Measurements from ENCODE around the gene CMTM4. TPM values are rescaled to one million over a fixed set of nuclear protein-coding genes. Genes with fewer than 3 reads are reported as not detected.
A peak's percentile ranks its signal among the peaks of the same experiment; 100 is the strongest.

CMTM4 gene
- polyA plus RNA-seq, 1 donor (not counting 4 experiments of a cell fraction or from before 2014, with no cell fraction given): 23.1 TPM

DNA sequence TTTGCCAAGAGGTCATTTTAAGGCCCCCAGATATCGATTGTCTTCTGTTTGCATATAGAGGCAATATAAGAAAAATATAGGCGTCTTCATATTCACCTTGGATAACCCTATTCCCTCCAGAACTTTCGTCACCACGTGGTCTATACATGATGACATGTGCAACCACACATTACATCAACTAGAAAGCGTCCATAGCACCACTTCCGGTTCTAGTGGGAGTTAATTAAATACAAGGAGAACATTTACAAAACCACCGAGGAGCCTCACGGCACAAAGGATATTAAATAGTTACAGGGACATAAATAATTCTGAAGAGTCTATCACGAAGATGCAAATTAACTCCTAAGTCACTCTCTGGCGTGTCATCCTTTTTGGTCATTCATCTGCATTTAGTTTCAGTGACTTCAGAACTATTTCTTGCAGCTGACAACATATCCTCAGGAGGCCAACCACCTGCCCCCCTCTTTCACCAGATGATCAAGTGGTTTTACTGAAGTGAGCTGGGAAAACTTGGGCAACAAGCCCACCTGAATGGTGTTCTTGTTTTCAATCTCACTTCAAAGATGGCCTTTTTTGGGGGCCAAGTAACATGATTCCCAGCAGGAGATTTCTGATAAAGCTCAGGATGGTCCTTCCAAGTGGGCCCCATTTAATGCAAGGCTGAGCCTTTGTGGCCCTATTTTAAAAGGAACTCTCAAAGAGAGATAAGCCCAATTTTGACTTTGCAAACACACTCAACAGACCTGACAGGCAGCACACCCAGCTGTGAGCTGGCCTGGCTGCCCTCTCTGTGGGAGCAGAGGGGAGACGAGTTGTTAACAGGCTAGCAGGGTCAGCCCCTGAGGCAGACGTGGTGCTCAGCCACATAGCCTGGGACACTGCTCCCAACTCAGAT lies 76.8 kb downstream of the CMTM4 start:
- Histone ChIP-seq H3K9me3 (ENCODE audit: control insufficient read depth, low read depth, low read length) (no peaks in the 10 kb centered on the region), H3K27me3 (ENCODE audit: control insufficient read depth, extremely low read depth, insufficient read depth, low read length) (no peaks in the 10 kb centered on the region), H3K9ac (ENCODE audit: control insufficient read depth, extremely low read depth, insufficient read depth, low read length) (no peak overlapping the region), H3K27ac (ENCODE audit: control insufficient read depth, insufficient read depth, low read length) (no peak overlapping the region), H3K36me3 (ENCODE audit: control insufficient read depth in 2 of 2, extremely low read depth in 1 of 2, insufficient read depth in 2 of 2, low read length in 2 of 2) (peaks cover 3 to 13% of the 10 kb centered on the region in 2 experiments), H3K4me1 (ENCODE audit: control insufficient read depth, extremely low read depth, insufficient read depth, low read length) (peaks cover 24% of the 10 kb centered on the region), H3K79me2 (ENCODE audit: control insufficient read depth, insufficient read depth, low read length) (no peaks in the 10 kb centered on the region), H4K20me1 (ENCODE audit: control insufficient read depth, extremely low read depth, insufficient read depth, low read length) (no peaks in the 10 kb centered on the region), H3K4me2 (ENCODE audit: control insufficient read depth, extremely low read depth, insufficient read depth, low read depth, low read length) (no peak overlapping the region), H2AFZ (ENCODE audit: control insufficient read depth, low read length) (no peak overlapping the region), H3K9me1 (ENCODE audit: control insufficient read depth, extremely low read depth, insufficient read depth, low read length) (no peaks in the 10 kb centered on the region), H3K4me3 (ENCODE audit: control insufficient read depth in 2 of 3, extremely low read depth in 1 of 3, insufficient read depth in 2 of 3, low read depth in 1 of 3, low read length in 3 of 3) (no peak overlapping the region)
- DNase-seq (ENCODE audit: low read depth, low spot score) (no peak), FAIRE-seq (no peak)
- dilution Hi-C loops (cut with MboI; ENCODE audit: extremely low pct_ligation_motif_present, low sequenced_read_pairs): no loop called here
- TF ChIP-seq EZH2 (IDR thresholded peaks at IDR 0.05; ENCODE audit: low read length) (no peak), CTCF (optimal IDR thresholded peaks at IDR 0.05 in 1 of 3, IDR thresholded peaks at IDR 0.05 in 1 of 3, conservative IDR thresholded peaks at IDR 0.05 in 1 of 3; ENCODE audit: extremely low read depth in 1 of 3, insufficient read depth in 2 of 3, low read length in 3 of 3) (no peak)

- Histone ChIP-seq H3K27ac (ENCODE audit: control insufficient read depth, insufficient read depth, low read length) (peak overlapping the region; percentile 56), H3K9me1 (ENCODE audit: control insufficient read depth, extremely low read depth, insufficient read depth, low read length) (no peaks in the 10 kb centered on the region), H3K9ac (ENCODE audit: control insufficient read depth, extremely low read depth, insufficient read depth, low read length) (peak overlapping the region; percentile 35), H4K20me1 (ENCODE audit: control insufficient read depth, extremely low read depth, insufficient read depth, low read length) (no peaks in the 10 kb centered on the region), H3K9me3 (ENCODE audit: control insufficient read depth, low read depth, low read length) (no peaks in the 10 kb centered on the region), H3K27me3 (ENCODE audit: control insufficient read depth, extremely low read depth, insufficient read depth, low read length) (no peaks in the 10 kb centered on the region), H2AFZ (ENCODE audit: control insufficient read depth, low read length) (no peak overlapping the region), H3K4me1 (ENCODE audit: control insufficient read depth, extremely low read depth, insufficient read depth, low read length) (peaks cover 24% of the 10 kb centered on the region), H3K4me2 (ENCODE audit: control insufficient read depth, extremely low read depth, insufficient read depth, low read depth, low read length) (peak overlapping the region; percentile 28), H3K36me3 (ENCODE audit: control insufficient read depth in 2 of 2, extremely low read depth in 1 of 2, insufficient read depth in 2 of 2, low read length in 2 of 2) (peaks cover 3 to 18% of the 10 kb centered on the region in 2 experiments), H3K4me3 (ENCODE audit: control insufficient read depth in 2 of 3, extremely low read depth in 1 of 3, insufficient read depth in 2 of 3, low read depth in 1 of 3, low read length in 3 of 3) (no peak overlapping the region), H3K79me2 (ENCODE audit: control insufficient read depth, insufficient read depth, low read length) (no peaks in the 10 kb centered on the region)
- dilution Hi-C loops (cut with MboI; ENCODE audit: extremely low pct_ligation_motif_present, low sequenced_read_pairs): no loop called here
- no peak for TF ChIP-seq EZH2 (IDR thresholded peaks at IDR 0.05; ENCODE audit: low read length)
- FAIRE-seq (peak; percentile 99), DNase-seq (ENCODE audit: low read depth, low spot score) (peak; percentile 88)
These were observed 77.8 kb downstream of the CMTM4 start for GRCh38 chr16:66618588-66619375.
